H1 (cell line): ENCODE data around the gene LHPP. TPM values are rescaled to one million over a fixed set of nuclear protein-coding genes. Genes with fewer than 3 reads are reported as not detected.

Experiments
- BCL11A ChIP-seq, 2 experiments: IDR thresholded peaks; one replicate each; pipeline ENCODE4 v1.6.1; 2011; ENCODE audit warnings: low read depth in 2 of 2, low read length in 2 of 2, mild to moderate bottlenecking in 2 of 2
- CBX8 ChIP-seq: fragments of 300-800, 300-1000 bp; sonication (generic); IDR thresholded peaks from 2 replicates; pipeline ENCODE4 v1.7.1; 2016; ENCODE audit warnings: low read depth, low read length, borderline replicate concordance
- polyA plus RNA-seq, 7 experiments: library from polyadenylated mRNA; depleted of rRNA in 3 of 7; stranded (reverse) in 5 of 7; unstranded in 2 of 7; fragments of >200 nt in 5 of 7; fragments of 200-250 nt in 2 of 7; gene quantifications; 1 replicate in 5 of 7; 2 replicates in 1 of 7; 4 replicates in 1 of 7; pipeline versions ENCODE4 v1.2.1 to v1.2.3, GENCODE V29; 2011 to 2013; ENCODE audit warnings: missing spikeins in 2 of 7, mixed read lengths in 2 of 7
- total RNA-seq: library from RNA; stranded (reverse); fragmentation: NEBNext Ultra II Directional; extraction: Animal tissue kit (Norgen Biotek cat#: 25700); gene quantifications from 2 replicates; pipeline ENCODE4 v1.2.1, GENCODE V29; 2021

LHPP gene
- total and polyA plus RNA-seq, 2 of the 8 experiments (the other 6 are each of a cell fraction or from before 2014, with no cell fraction given): 26.0 to 45.0 TPM

GRCh38 chr10:124430077-124430476, 31.5 kb upstream of the LHPP start (continued):
- TF ChIP-seq CBX8 (no peak), BCL11A (IDR thresholded peaks at IDR 0.05; ENCODE audit: low read depth in 2 of 2, low read length in 2 of 2) (no peak)
- TF ChIP-seq, all 59 proteins: peak for 0
